HFF-Myc (cell line): ENCODE results near the gene CLCN5.

ENCODE experiments used
- DNase-seq: peaks from one replicate; pipeline ENCODE4 v3.0.0-alpha.2; 2011; ENCODE audit warnings: low read depth; ENCODE audit errors: extremely low read depth
- H3K4me3 ChIP-seq: replicated peaks from 2 replicates; pipeline ENCODE4 v1.5.1; 2011; ENCODE audit warnings: low read depth, mild to moderate bottlenecking, control low read depth, low read length
- CTCF ChIP-seq: IDR thresholded peaks from 2 replicates; pipeline ENCODE4 v1.5.1; 2012; ENCODE audit warnings: mild to moderate bottlenecking, low read depth, low read length, control low read depth; ENCODE audit errors: missing control alignments

CLCN5 gene

GRCh38 chrX:49951524-49952193 is 29.3 kb downstream of the CLCN5 start:
- H3K4me3 ChIP-seq: no peak overlapping the region
- no peak for DNase-seq
- TF ChIP-seq CTCF: no peak

- DNase-seq: no peak
- no peak overlapping the region for H3K4me3 ChIP-seq
- TF ChIP-seq CTCF: no peak
Observed at GRCh38 chrX:49956313-49956712, 33.9 kb downstream of the CLCN5 start.

DNA sequence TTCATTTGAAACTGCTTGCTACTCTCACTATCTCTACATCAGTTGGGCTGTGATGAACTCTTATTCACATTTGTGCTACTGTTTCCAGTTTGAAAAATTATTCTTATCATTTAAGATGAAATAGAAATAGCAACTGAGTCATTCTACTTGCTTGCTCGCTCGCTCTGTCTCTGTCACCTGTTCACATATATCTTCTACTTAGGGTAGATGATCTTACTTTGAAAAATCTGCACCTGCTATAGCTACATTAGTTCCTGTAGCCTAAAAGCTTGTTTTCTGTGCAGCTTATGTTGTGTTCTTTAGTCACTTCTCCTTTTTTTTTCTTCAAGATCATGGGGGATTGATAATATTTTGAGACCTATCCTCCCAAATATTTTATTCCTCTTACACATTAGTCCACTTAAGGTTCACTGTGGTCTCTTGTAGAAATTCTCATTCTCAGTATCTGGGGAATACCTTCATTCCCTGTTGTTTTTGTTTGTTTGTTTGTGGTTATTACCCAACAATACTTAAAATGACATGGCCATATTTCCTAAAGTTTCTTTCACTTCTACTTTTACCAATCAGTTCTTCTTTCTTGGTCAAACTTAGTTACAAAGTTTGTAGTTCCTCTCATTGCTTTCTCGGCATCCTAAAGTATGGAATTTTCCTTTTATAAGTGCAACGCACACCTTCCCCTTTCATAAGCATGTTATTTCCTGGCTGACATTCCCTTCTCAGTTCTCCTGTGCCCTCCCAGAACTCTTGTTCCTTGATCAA is 36.5 kb downstream of the CLCN5 start:
- DNase-seq: no peak
- no peak for TF ChIP-seq CTCF
- H3K4me3 ChIP-seq: no peak overlapping the region

DNA sequence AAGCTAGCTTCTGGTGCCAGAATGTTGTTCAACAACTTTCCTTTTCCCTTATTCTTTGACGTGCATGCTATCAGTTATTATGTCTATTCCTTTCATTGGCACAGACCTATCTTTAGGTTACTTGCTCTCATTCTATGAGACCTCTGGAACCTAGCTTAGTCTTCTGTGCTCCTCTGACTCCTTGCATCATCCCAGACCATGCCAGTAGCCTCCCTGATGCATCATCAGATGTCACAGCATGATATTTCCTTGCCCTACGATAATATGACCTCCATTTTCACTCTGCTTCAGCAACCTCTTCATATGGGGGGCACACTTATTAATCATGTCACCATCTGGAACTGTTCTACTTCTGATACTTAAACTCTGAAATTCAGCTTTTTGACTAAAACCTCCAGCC is 37.2 kb downstream of the CLCN5 start:
- no peak for TF ChIP-seq CTCF
- no peak for DNase-seq
- no peak overlapping the region for H3K4me3 ChIP-seq

- TF ChIP-seq CTCF: no peak
- H3K4me3 ChIP-seq: no peak overlapping the region
- DNase-seq: no peak
Observed at GRCh38 chrX:49960061-49960460, 37.7 kb downstream of the CLCN5 start.

DNA sequence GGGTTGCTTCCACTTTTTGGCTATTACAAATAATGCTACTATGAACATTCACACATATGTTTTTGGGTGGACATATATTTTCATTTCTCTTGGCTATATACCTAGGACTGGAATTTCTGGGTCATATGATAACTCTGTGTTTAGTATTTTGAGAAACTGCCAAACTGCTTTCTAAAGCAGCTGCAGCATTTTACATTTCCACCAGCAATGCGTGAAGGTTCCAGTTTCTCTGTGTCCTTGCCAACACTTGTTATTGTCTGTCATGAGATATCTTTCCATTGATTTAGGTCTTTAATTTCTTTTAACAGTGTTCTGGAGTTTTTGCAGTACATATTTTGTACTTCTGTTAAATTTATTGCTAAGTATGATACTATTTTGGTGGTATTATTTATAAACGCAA is 48.3 kb downstream of the CLCN5 start:
- no peak for DNase-seq
- no peak overlapping the region for H3K4me3 ChIP-seq
- no peak for TF ChIP-seq CTCF
